Muscle layer of colon (tissue), 2 donors: ENCODE results near the gene KCNK10.

Experiments used
- H3K27ac ChIP-seq: one replicate; pipeline ENCODE4 v1.7.0; 2013; ENCODE audit warnings: low read depth, mild to moderate bottlenecking, low read length, moderate library complexity
- H3K27me3 ChIP-seq, 2 donors: one replicate each; pipeline ENCODE4 v1.7.0; 2013; ENCODE audit warnings: low read length in 2 of 2, mild to moderate bottlenecking in 2 of 2; ENCODE audit not compliant: insufficient read depth in 2 of 2, control insufficient read depth in 1 of 2
- H3K36me3 ChIP-seq: one replicate; pipeline ENCODE4 v1.7.0; 2013; ENCODE audit warnings: mild to moderate bottlenecking, low read length; ENCODE audit not compliant: insufficient read depth
- H3K4me1 ChIP-seq: one replicate; pipeline ENCODE4 v1.7.0; 2013; ENCODE audit warnings: mild to moderate bottlenecking, low read length; ENCODE audit not compliant: insufficient read depth
- H3K4me3 ChIP-seq, 2 donors: one replicate each; pipeline ENCODE4 v1.7.0; 2013; ENCODE audit warnings: low read length in 2 of 2, low read depth in 1 of 2, mild to moderate bottlenecking in 1 of 2, moderate library complexity in 1 of 2
- H3K9ac ChIP-seq: one replicate; pipeline ENCODE4 v1.7.0; 2013; ENCODE audit warnings: low read length
- H3K9me3 ChIP-seq: one replicate; pipeline ENCODE4 v1.7.0; 2013; ENCODE audit warnings: mild to moderate bottlenecking, low read length
- donor health status: abdominal sarcoma.
- donor health status: Adenocarcinoma of cecum.

Gene KCNK10

GRCh38 chr14:88166616-88167015 is 156.5 kb downstream of the KCNK10 start:
- H3K27me3 ChIP-seq, result no peaks in the 10 kb centered on the region
- H3K4me3 ChIP-seq, result no peak overlapping the region
- H3K4me1 ChIP-seq, result no peaks in the 10 kb centered on the region
- H3K9ac ChIP-seq, result no peak overlapping the region
- no peak overlapping the region for H3K27ac ChIP-seq
- H3K9me3 ChIP-seq, result no peaks in the 10 kb centered on the region
- H3K36me3 ChIP-seq, result no peaks in the 10 kb centered on the region

- no peaks in the 10 kb centered on the region for H3K36me3 ChIP-seq
- no peaks in the 10 kb centered on the region for H3K27me3 ChIP-seq
- no peaks in the 10 kb centered on the region for H3K9me3 ChIP-seq
- no peak overlapping the region for H3K9ac ChIP-seq
- H3K4me3 ChIP-seq, result no peak overlapping the region
- no peak overlapping the region for H3K27ac ChIP-seq
- no peaks in the 10 kb centered on the region for H3K4me1 ChIP-seq
Measured at GRCh38 chr14:88164906-88165534, 158.0 kb downstream of the KCNK10 start.

- H3K27ac ChIP-seq, result no peak overlapping the region
- no peaks in the 10 kb centered on the region for H3K36me3 ChIP-seq
- no peaks in the 10 kb centered on the region for H3K4me1 ChIP-seq
- H3K9me3 ChIP-seq, result no peaks in the 10 kb centered on the region
- no peak overlapping the region for H3K9ac ChIP-seq
- no peaks in the 10 kb centered on the region for H3K27me3 ChIP-seq
- no peak overlapping the region for H3K4me3 ChIP-seq
Measured at GRCh38 chr14:88163731-88164255, 159.3 kb downstream of the KCNK10 start.

GRCh38 chr14:88156127-88156526 is 166.9 kb downstream of the KCNK10 start:
- Histone ChIP-seq H3K9me3 (no peaks in the 10 kb centered on the region), H3K27ac (no peak overlapping the region), H3K9ac (no peak overlapping the region), H3K27me3 (no peaks in the 10 kb centered on the region), H3K36me3 (no peaks in the 10 kb centered on the region), H3K4me3 (no peak overlapping the region), H3K4me1 (no peaks in the 10 kb centered on the region)

GRCh38 chr14:88154926-88155325 is 168.1 kb downstream of the KCNK10 start:
- Histone ChIP-seq H3K4me1 (no peaks in the 10 kb centered on the region), H3K9me3 (no peaks in the 10 kb centered on the region), H3K36me3 (no peaks in the 10 kb centered on the region), H3K4me3 (no peak overlapping the region), H3K9ac (no peak overlapping the region), H3K27ac (no peak overlapping the region), H3K27me3 (no peaks in the 10 kb centered on the region)

- H3K4me1 ChIP-seq, result no peaks in the 10 kb centered on the region
- no peaks in the 10 kb centered on the region for H3K9me3 ChIP-seq
- H3K4me3 ChIP-seq, result no peak overlapping the region
- H3K9ac ChIP-seq, result no peak overlapping the region
- no peak overlapping the region for H3K27ac ChIP-seq
- no peaks in the 10 kb centered on the region for H3K36me3 ChIP-seq
- H3K27me3 ChIP-seq, result no peaks in the 10 kb centered on the region
Measured at GRCh38 chr14:88154321-88154720, 168.7 kb downstream of the KCNK10 start.

GRCh38 chr14:88146881-88147649 is 176.0 kb downstream of the KCNK10 start:
- H3K9me3 ChIP-seq, result no peaks in the 10 kb centered on the region
- no peak overlapping the region for H3K9ac ChIP-seq
- H3K4me1 ChIP-seq, result no peaks in the 10 kb centered on the region
- H3K27me3 ChIP-seq, result no peaks in the 10 kb centered on the region
- no peak overlapping the region for H3K4me3 ChIP-seq
- no peak overlapping the region for H3K27ac ChIP-seq
- H3K36me3 ChIP-seq, result no peaks in the 10 kb centered on the region

GRCh38 chr14:88143810-88144209 is 179.3 kb downstream of the KCNK10 start:
- Histone ChIP-seq H3K4me3 (no peak overlapping the region), H3K4me1 (no peaks in the 10 kb centered on the region), H3K27me3 (no peaks in the 10 kb centered on the region), H3K9ac (no peak overlapping the region), H3K9me3 (no peaks in the 10 kb centered on the region), H3K36me3 (no peaks in the 10 kb centered on the region), H3K27ac (no peak overlapping the region)

GRCh38 chr14:88142997-88143396 is 180.1 kb downstream of the KCNK10 start:
- Histone ChIP-seq H3K4me1 (no peaks in the 10 kb centered on the region), H3K27me3 (no peaks in the 10 kb centered on the region), H3K9ac (no peak overlapping the region), H3K27ac (no peak overlapping the region), H3K36me3 (no peaks in the 10 kb centered on the region), H3K9me3 (no peaks in the 10 kb centered on the region), H3K4me3 (no peak overlapping the region)

GRCh38 chr14:88140874-88141273 is 182.2 kb downstream of the KCNK10 start:
- no peaks in the 10 kb centered on the region for H3K27me3 ChIP-seq
- no peak overlapping the region for H3K4me3 ChIP-seq
- no peaks in the 10 kb centered on the region for H3K4me1 ChIP-seq
- no peaks in the 10 kb centered on the region for H3K36me3 ChIP-seq
- H3K9ac ChIP-seq, result no peak overlapping the region
- H3K9me3 ChIP-seq, result no peaks in the 10 kb centered on the region
- no peak overlapping the region for H3K27ac ChIP-seq

GRCh38 chr14:88137327-88137726 is 185.7 kb downstream of the KCNK10 start:
- Histone ChIP-seq H3K36me3 (no peaks in the 10 kb centered on the region), H3K9ac (no peak overlapping the region), H3K4me3 (no peak overlapping the region), H3K4me1 (no peaks in the 10 kb centered on the region), H3K27ac (no peak overlapping the region), H3K27me3 (no peaks in the 10 kb centered on the region), H3K9me3 (no peaks in the 10 kb centered on the region)
